ENCODE data around the gene SLC30A2. TPM values are rescaled to one million over a fixed set of nuclear protein-coding genes. Genes with fewer than 3 reads are reported as not detected.

SLC30A2 gene
- total and polyA plus RNA-seq, 4 experiments from 2014 or later, result not detected

- intact Hi-C loops (cut with micrococcal nuclease), result no loop called here
- Mint-ChIP-seq H3K9me3 (peaks cover 0 to 3% (median 0%) of the 10 kb centered on the region in 8 donors), H3K27me3 (peaks cover 6 to 26% of the 10 kb centered on the region in 2 donors), H3K4me3 (no peak overlapping the region), H3K4me1 (peaks cover 5 to 10% (median 9%) of the 10 kb centered on the region in 4 donors), H3K27ac (no peak overlapping the region), H3K36me3 (no peaks in the 10 kb centered on the region)
- no peaks in the 10 kb centered on the region for H3K36me3 ChIP-seq (ENCODE audit: insufficient read depth, low read length)
- CTCF ChIA-PET (ENCODE audit: partially characterized antibody), result no interaction called here
- POLR2A ChIA-PET (ENCODE audit: partially characterized antibody), result no interaction called here
- H3K4me3 ChIP-seq (ENCODE audit: low read length in 2 of 2), result no peak overlapping the region
- peaks cover 4% of the 10 kb centered on the region for H3K27me3 ChIP-seq (ENCODE audit: insufficient read depth, low read length)
- H3K4me1 ChIP-seq (ENCODE audit: insufficient read depth, low read length), result peaks cover 9% of the 10 kb centered on the region
- no peaks in the 10 kb centered on the region for H3K9me3 ChIP-seq (ENCODE audit: control insufficient read depth in 1 of 2, low read length in 2 of 2)
- DNase-seq, result no peak
- H3K27ac ChIP-seq (ENCODE audit: low read depth, low read length), result no peak overlapping the region
These were observed 32.6 kb upstream of the SLC30A2 start for GRCh38 chr1:26078286-26079177.

- peaks cover 9% of the 10 kb centered on the region for H3K4me1 ChIP-seq (ENCODE audit: insufficient read depth, low read length)
- H3K27ac Mint-ChIP-seq, result no peak overlapping the region
- no peaks in the 10 kb centered on the region for H3K36me3 Mint-ChIP-seq
- H3K4me1 Mint-ChIP-seq, result peaks cover 5 to 10% (median 9%) of the 10 kb centered on the region in 4 donors
- no peaks in the 10 kb centered on the region for H3K36me3 ChIP-seq (ENCODE audit: insufficient read depth, low read length)
- H3K27ac ChIP-seq (ENCODE audit: low read depth, low read length), result no peak overlapping the region
- H3K9me3 Mint-ChIP-seq, result peaks cover 0 to 3% (median 0%) of the 10 kb centered on the region in 8 donors
- CTCF ChIA-PET (ENCODE audit: partially characterized antibody), result no interaction called here
- H3K4me3 Mint-ChIP-seq, result no peak overlapping the region
- POLR2A ChIA-PET (ENCODE audit: partially characterized antibody), result no interaction called here
- peaks cover 6 to 30% of the 10 kb centered on the region in 2 donors for H3K27me3 Mint-ChIP-seq
- no peaks in the 10 kb centered on the region for H3K27me3 ChIP-seq (ENCODE audit: insufficient read depth, low read length)
- intact Hi-C loops (cut with micrococcal nuclease), result no loop called here
- no peak overlapping the region for H3K4me3 ChIP-seq (ENCODE audit: low read length in 2 of 2)
- no peak for DNase-seq
- no peaks in the 10 kb centered on the region for H3K9me3 ChIP-seq (ENCODE audit: control insufficient read depth in 1 of 2, low read length in 2 of 2)
These were observed 31.6 kb upstream of the SLC30A2 start for GRCh38 chr1:26077524-26077923.

- Mint-ChIP-seq H3K27me3 (peaks cover 6 to 34% of the 10 kb centered on the region in 2 donors), H3K4me3 (no peak overlapping the region), H3K36me3 (no peaks in the 10 kb centered on the region), H3K4me1 (peaks cover 5 to 10% (median 9%) of the 10 kb centered on the region in 4 donors), H3K27ac (no peak overlapping the region), H3K9me3 (peaks cover 0 to 3% (median 0%) of the 10 kb centered on the region in 8 donors)
- intact Hi-C loops (cut with micrococcal nuclease), result no loop called here
- CTCF ChIA-PET (ENCODE audit: partially characterized antibody), result no interaction called here
- H3K9me3 ChIP-seq (ENCODE audit: control insufficient read depth in 1 of 2, low read length in 2 of 2), result no peaks in the 10 kb centered on the region
- H3K27ac ChIP-seq (ENCODE audit: low read depth, low read length), result no peak overlapping the region
- POLR2A ChIA-PET (ENCODE audit: partially characterized antibody), result no interaction called here
- H3K4me1 ChIP-seq (ENCODE audit: insufficient read depth, low read length), result peaks cover 9% of the 10 kb centered on the region
- H3K36me3 ChIP-seq (ENCODE audit: insufficient read depth, low read length), result no peaks in the 10 kb centered on the region
- DNase-seq, result no peak
- no peaks in the 10 kb centered on the region for H3K27me3 ChIP-seq (ENCODE audit: insufficient read depth, low read length)
- no peak overlapping the region for H3K4me3 ChIP-seq (ENCODE audit: low read length in 2 of 2)
These were observed 29.7 kb upstream of the SLC30A2 start for GRCh38 chr1:26075421-26076144.

GRCh38 chr1:26072305-26072704 is 26.4 kb upstream of the SLC30A2 start:
- DNase-seq, result no peak
- Mint-ChIP-seq H3K27ac (peak overlapping the region in 1 of 7 donors; percentile 37), H3K27me3 (peaks cover 8 to 36% of the 10 kb centered on the region in 2 donors)

GRCh38 chr1:26070963-26071342 is 25.0 kb upstream of the SLC30A2 start:
- H3K9me3 Mint-ChIP-seq, result no peaks in the 10 kb centered on the region
- peaks cover 5 to 31% of the 10 kb centered on the region in 2 donors for H3K27me3 Mint-ChIP-seq
- DNase-seq, result no peak
- H3K36me3 Mint-ChIP-seq, result no peaks in the 10 kb centered on the region
- H3K4me3 ChIP-seq (ENCODE audit: low read length in 2 of 2), result no peak overlapping the region
- CTCF ChIA-PET (ENCODE audit: partially characterized antibody), result no interaction called here
- peaks cover 8% of the 10 kb centered on the region for H3K4me1 ChIP-seq (ENCODE audit: insufficient read depth, low read length)
- no peak overlapping the region for H3K27ac Mint-ChIP-seq
- no peak overlapping the region for H3K27ac ChIP-seq (ENCODE audit: low read depth, low read length)
- no peaks in the 10 kb centered on the region for H3K9me3 ChIP-seq (ENCODE audit: control insufficient read depth in 1 of 2, low read length in 2 of 2)
- intact Hi-C loops (cut with micrococcal nuclease), result no loop called here
- no peaks in the 10 kb centered on the region for H3K27me3 ChIP-seq (ENCODE audit: insufficient read depth, low read length)
- H3K4me1 Mint-ChIP-seq, result peaks cover 3 to 9% (median 6%) of the 10 kb centered on the region in 4 donors
- POLR2A ChIA-PET (ENCODE audit: partially characterized antibody), result no interaction called here
- no peak overlapping the region for H3K4me3 Mint-ChIP-seq
- H3K36me3 ChIP-seq (ENCODE audit: insufficient read depth, low read length), result no peaks in the 10 kb centered on the region

More at GRCh38 chr1:26072305-26072704, 26.4 kb upstream of the SLC30A2 start:
- intact Hi-C loops (cut with micrococcal nuclease), result no loop called here
- Mint-ChIP-seq H3K4me3 (no peak overlapping the region), H3K9me3 (peaks cover 0 to 2% (median 0%) of the 10 kb centered on the region in 8 donors), H3K4me1 (peaks cover 5 to 10% (median 9%) of the 10 kb centered on the region in 4 donors), H3K36me3 (no peaks in the 10 kb centered on the region)
- Histone ChIP-seq H3K36me3 (ENCODE audit: insufficient read depth, low read length) (no peaks in the 10 kb centered on the region), H3K4me3 (ENCODE audit: low read length in 2 of 2) (no peak overlapping the region), H3K27ac (ENCODE audit: low read depth, low read length) (no peak overlapping the region), H3K9me3 (ENCODE audit: control insufficient read depth in 1 of 2, low read length in 2 of 2) (no peaks in the 10 kb centered on the region), H3K4me1 (ENCODE audit: insufficient read depth, low read length) (peaks cover 9% of the 10 kb centered on the region), H3K27me3 (ENCODE audit: insufficient read depth, low read length) (no peaks in the 10 kb centered on the region)
- ChIA-PET POLR2A (ENCODE audit: partially characterized antibody) (no interaction called here), CTCF (ENCODE audit: partially characterized antibody) (interaction anchor here (0.5 kb wide), 1 partner anchor 22 kb away, joined by 3 read pairs; no protein-coding TSS in a partner anchor)

GRCh38 chr1:26070296-26070962 is 24.5 kb upstream of the SLC30A2 start:
- POLR2A ChIA-PET (ENCODE audit: partially characterized antibody), result no interaction called here
- no peak overlapping the region for H3K4me3 ChIP-seq (ENCODE audit: low read length in 2 of 2)
- H3K36me3 ChIP-seq (ENCODE audit: insufficient read depth, low read length), result no peaks in the 10 kb centered on the region
- no peak overlapping the region for H3K27ac ChIP-seq (ENCODE audit: low read depth, low read length)
- H3K4me1 Mint-ChIP-seq, result peaks cover 0 to 4% (median 1%) of the 10 kb centered on the region in 4 donors
- CTCF ChIA-PET (ENCODE audit: partially characterized antibody), result no interaction called here
- peaks cover 8 to 26% of the 10 kb centered on the region in 2 donors for H3K27me3 Mint-ChIP-seq
- intact Hi-C loops (cut with micrococcal nuclease), result no loop called here
- H3K9me3 ChIP-seq (ENCODE audit: control insufficient read depth in 1 of 2, low read length in 2 of 2), result no peaks in the 10 kb centered on the region
- H3K27ac Mint-ChIP-seq, result no peak overlapping the region
- DNase-seq, result no peak
- H3K4me3 Mint-ChIP-seq, result no peak overlapping the region
- no peaks in the 10 kb centered on the region for H3K9me3 Mint-ChIP-seq
- H3K27me3 ChIP-seq (ENCODE audit: insufficient read depth, low read length), result no peaks in the 10 kb centered on the region
- H3K4me1 ChIP-seq (ENCODE audit: insufficient read depth, low read length), result peaks cover 2% of the 10 kb centered on the region
- no peaks in the 10 kb centered on the region for H3K36me3 Mint-ChIP-seq

GRCh38 chr1:26069941-26070295 is 24.0 kb upstream of the SLC30A2 start:
- POLR2A ChIA-PET (ENCODE audit: partially characterized antibody), result no interaction called here
- H3K27me3 Mint-ChIP-seq, result peaks cover 8 to 25% of the 10 kb centered on the region in 2 donors
- intact Hi-C loops (cut with micrococcal nuclease), result no loop called here

More at GRCh38 chr1:26069941-26070295, 24.0 kb upstream of the SLC30A2 start:
- Histone ChIP-seq H3K27ac (ENCODE audit: low read depth, low read length) (no peak overlapping the region), H3K9me3 (ENCODE audit: control insufficient read depth in 1 of 2, low read length in 2 of 2) (no peaks in the 10 kb centered on the region), H3K4me3 (ENCODE audit: low read length in 2 of 2) (no peak overlapping the region), H3K4me1 (ENCODE audit: insufficient read depth, low read length) (no peaks in the 10 kb centered on the region), H3K27me3 (ENCODE audit: insufficient read depth, low read length) (no peaks in the 10 kb centered on the region), H3K36me3 (ENCODE audit: insufficient read depth, low read length) (no peaks in the 10 kb centered on the region)
- no peaks in the 10 kb centered on the region for H3K36me3 Mint-ChIP-seq
- H3K27ac Mint-ChIP-seq, result no peak overlapping the region
- DNase-seq, result no peak
- H3K4me1 Mint-ChIP-seq, result no peaks in the 10 kb centered on the region
- H3K9me3 Mint-ChIP-seq, result no peaks in the 10 kb centered on the region
- H3K4me3 Mint-ChIP-seq, result no peak overlapping the region
- CTCF ChIA-PET (ENCODE audit: partially characterized antibody), result no interaction called here
